Lower lobe of right lung (tissue), 2 donors: ENCODE measurements around the gene ZFAND4. TPM values are rescaled to one million over a fixed set of nuclear protein-coding genes. Genes with fewer than 3 reads are reported as not detected.
A peak's percentile ranks its signal among the peaks of the same experiment; 100 is the strongest.

Experiments
- ATAC-seq, 2 donors: fragments of 200-7000 bp; cut with Tn5 transposase; one replicate each; pipeline ENCODE4 v1.9.1; 2020 to 2022; ENCODE audit warnings: mild to moderate bottlenecking in 2 of 2, moderate library complexity in 2 of 2
- DNase-seq: peaks from one replicate; pipeline ENCODE4 v3.0.0-alpha.2; 2020
- H3K27ac ChIP-seq: fragments of 200-600 bp; one replicate; pipeline ENCODE4 v1.8.0; 2022
- H3K27me3 ChIP-seq: fragments of 200-600 bp; one replicate; pipeline ENCODE4 v1.8.0; 2022; ENCODE audit warnings: low read depth
- H3K36me3 ChIP-seq: fragments of 200-600 bp; one replicate; pipeline ENCODE4 v1.8.0; 2022; ENCODE audit warnings: mild to moderate bottlenecking
- H3K4me1 ChIP-seq: fragments of 200-600 bp; one replicate; pipeline ENCODE4 v1.8.0; 2022
- H3K4me3 ChIP-seq: fragments of 200-600 bp; one replicate; pipeline ENCODE4 v1.8.0; 2022; ENCODE audit warnings: mild to moderate bottlenecking
- H3K9me3 ChIP-seq: fragments of 200-600 bp; one replicate; pipeline ENCODE4 v1.8.0; 2022
- intact Hi-C: fragments of 100-400 bp; cut with DNase I; formaldehyde crosslinking; loops from one replicate; pipeline ENCODE4 v1.11.0; 2022
- total RNA-seq: library from RNA; stranded (reverse); fragmentation: NEBNext Ultra II Directional; extraction: Animal tissue kit (Norgen Biotek cat#: 25700); gene quantifications from one replicate; pipeline ENCODE4 v1.2.1, GENCODE V29; 2021
- TF ChIP-seq, protein P1 (sequence below): fragments of 200-600 bp; IDR thresholded peaks from one replicate; pipeline ENCODE4 v1.8.0; 2022; ENCODE audit warnings: antibody characterized with exemption, mild to moderate bottlenecking
- donor health status: DM: no; HTN: yes; CAD: no; lungs with severe emphysema.

The ZFAND4 gene
- total RNA-seq, 1 donor from 2014 or later: 15.7 TPM

DNA sequence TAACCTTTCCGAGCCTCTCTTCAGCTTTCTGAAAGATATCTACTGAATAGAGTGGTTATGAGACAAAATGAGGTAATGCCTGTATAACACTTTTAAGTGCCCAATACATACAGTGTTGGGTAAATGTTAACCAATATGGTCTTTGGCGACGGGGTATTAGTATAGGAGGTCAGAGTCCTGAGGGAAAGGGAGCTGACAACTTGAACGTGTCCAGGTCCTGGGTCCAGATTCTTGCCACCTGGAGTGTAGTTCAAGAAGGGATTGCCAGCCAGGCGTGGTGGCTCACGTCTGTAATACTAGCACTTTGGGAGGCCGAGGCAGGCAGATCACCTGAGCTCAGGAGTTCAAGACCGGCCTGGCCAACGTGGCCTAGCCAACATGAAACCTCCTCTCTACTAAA is 76.0 kb downstream of the ZFAND4 start:
- Histone ChIP-seq H3K27ac (no peak overlapping the region), H3K36me3 (no peaks in the 10 kb centered on the region), H3K4me3 (no peak overlapping the region), H3K9me3 (no peaks in the 10 kb centered on the region), H3K27me3 (peaks cover 5% of the 10 kb centered on the region), H3K4me1 (peaks cover 22% of the 10 kb centered on the region)
- DNase-seq (no peak), ATAC-seq (no peak)
- TF ChIP-seq, protein P1, sequence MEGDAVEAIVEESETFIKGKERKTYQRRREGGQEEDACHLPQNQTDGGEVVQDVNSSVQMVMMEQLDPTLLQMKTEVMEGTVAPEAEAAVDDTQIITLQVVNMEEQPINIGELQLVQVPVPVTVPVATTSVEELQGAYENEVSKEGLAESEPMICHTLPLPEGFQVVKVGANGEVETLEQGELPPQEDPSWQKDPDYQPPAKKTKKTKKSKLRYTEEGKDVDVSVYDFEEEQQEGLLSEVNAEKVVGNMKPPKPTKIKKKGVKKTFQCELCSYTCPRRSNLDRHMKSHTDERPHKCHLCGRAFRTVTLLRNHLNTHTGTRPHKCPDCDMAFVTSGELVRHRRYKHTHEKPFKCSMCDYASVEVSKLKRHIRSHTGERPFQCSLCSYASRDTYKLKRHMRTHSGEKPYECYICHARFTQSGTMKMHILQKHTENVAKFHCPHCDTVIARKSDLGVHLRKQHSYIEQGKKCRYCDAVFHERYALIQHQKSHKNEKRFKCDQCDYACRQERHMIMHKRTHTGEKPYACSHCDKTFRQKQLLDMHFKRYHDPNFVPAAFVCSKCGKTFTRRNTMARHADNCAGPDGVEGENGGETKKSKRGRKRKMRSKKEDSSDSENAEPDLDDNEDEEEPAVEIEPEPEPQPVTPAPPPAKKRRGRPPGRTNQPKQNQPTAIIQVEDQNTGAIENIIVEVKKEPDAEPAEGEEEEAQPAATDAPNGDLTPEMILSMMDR: no peak
- intact Hi-C loops: no loop called here

DNA sequence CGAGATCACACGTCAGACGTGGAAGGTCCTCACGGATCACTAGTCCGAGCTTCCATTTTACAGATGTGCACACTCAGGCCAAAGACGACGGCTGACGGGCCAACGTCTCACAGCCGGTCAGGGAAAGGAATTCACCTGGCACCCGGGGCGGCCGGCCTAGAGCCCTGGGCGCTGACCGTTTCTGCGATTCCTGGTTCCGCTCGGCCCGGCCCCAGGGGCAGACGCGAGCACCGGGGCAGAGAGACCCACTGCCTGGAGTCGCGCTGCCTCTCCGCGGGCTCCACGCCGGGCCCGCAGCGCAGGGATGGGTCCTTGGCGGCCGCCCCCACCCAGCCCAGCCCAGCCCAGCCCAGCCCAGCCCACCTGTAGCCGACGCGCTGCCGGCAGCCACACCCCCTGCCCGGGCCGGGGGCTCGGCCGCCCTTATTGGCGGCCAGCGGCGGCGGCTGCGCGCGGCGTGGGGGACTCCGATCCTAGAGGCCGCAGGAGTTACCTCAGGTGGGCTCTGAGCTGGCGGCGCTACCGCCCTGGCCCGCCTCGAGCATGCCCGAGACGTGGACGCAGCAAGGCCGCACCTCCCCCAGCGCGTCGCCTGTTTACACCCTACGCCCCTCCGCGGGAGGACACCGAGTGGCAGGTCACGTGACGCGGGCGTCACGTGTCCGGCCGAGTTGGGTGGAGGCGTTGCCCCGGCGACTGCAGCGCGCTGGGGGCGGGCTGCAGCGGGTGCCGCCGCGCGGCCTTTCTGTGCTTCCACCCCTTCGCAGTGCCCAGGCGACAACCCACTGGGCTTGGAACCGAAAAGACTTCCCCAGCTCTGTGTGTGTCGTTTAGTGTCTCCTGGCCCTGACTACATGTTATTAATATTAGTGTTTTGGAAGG is 78.1 kb downstream of the ZFAND4 start:
- peaks cover 22% of the 10 kb centered on the region for H3K4me1 ChIP-seq
- peaks cover 4% of the 10 kb centered on the region for H3K36me3 ChIP-seq
- DNase-seq: peak; percentile 96
- peak overlapping the region; percentile 79 for H3K27ac ChIP-seq
- no peaks in the 10 kb centered on the region for H3K9me3 ChIP-seq
- intact Hi-C loops: no loop called here
- peak; percentile 99 for ATAC-seq
- H3K27me3 ChIP-seq: no peaks in the 10 kb centered on the region
- peak overlapping the region; percentile 93 for H3K4me3 ChIP-seq
- TF ChIP-seq, protein P1: peak; percentile 16

DNA sequence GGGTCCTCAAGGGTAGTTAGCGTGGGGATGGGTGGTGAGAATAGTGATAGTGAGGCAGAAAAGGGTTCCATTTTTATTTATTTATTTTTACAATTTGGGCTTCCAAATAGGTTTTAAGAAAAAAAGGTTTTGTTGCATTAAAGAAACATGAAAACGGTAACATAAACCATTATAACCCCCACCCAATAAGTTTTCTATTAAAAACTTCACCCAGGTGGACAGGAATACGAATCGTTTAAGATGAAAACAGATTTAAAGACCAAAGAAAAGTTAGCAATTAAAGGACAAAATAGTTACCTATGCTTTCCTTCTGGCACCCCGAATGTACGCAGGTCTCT is 78.7 kb downstream of the ZFAND4 start:
- no peak for DNase-seq
- Histone ChIP-seq H3K36me3 (peaks cover 4% of the 10 kb centered on the region), H3K9me3 (no peaks in the 10 kb centered on the region), H3K4me1 (peaks cover 22% of the 10 kb centered on the region), H3K27ac (peak overlapping the region; percentile 79), H3K4me3 (peak overlapping the region; percentile 93), H3K27me3 (no peaks in the 10 kb centered on the region)
- no peak for ATAC-seq
- TF ChIP-seq, protein P1: no peak
- intact Hi-C loops: no loop called here

DNA sequence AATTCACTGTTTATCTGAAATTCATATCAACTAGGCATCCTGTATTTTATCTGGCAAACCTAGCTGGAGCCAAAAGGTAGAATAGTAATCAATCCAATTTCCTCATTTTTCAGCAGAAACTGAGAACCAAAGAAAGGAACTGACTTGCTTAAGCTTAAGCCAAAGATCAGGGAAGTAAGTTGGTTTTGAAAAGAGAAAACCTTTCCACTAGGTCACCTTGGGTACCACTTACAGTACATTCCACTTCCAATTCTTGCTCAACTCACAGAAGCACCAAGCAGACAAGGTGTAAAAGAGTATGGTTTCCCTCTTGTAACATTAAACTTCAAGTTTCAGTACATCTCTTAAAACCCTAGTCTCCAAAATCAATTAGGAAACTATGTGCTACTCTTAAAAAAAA is 79.6 kb downstream of the ZFAND4 start:
- intact Hi-C loops: no loop called here
- DNase-seq (no peak), ATAC-seq (no peak)
- Histone ChIP-seq H3K9me3 (no peaks in the 10 kb centered on the region), H3K36me3 (peaks cover 4% of the 10 kb centered on the region), H3K27me3 (no peaks in the 10 kb centered on the region), H3K27ac (no peak overlapping the region), H3K4me3 (peak overlapping the region; percentile 93), H3K4me1 (peaks cover 22% of the 10 kb centered on the region)
- TF ChIP-seq, protein P1: no peak

DNA sequence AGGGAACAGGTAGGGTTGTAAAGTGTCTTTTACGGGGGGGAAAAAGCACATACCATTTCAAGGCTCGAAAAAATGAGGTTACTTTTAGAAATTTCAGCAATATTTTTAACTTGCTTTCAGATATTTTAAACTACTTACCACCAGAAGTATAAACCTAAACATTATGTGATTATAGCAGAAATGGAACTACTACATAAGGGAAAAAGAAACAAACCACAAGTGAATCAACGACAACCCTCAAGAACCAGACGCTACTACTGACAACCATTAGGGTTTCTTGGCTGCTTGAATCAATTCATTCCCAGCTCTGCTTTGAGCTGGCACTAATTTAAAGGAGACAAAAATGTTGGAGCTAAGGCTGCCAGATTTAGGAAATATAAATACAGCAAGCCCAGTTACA is 80.1 kb downstream of the ZFAND4 start:
- no peak for ATAC-seq
- Histone ChIP-seq H3K27ac (no peak overlapping the region), H3K27me3 (no peaks in the 10 kb centered on the region), H3K4me3 (peak overlapping the region; percentile 93), H3K36me3 (peaks cover 4% of the 10 kb centered on the region), H3K9me3 (no peaks in the 10 kb centered on the region), H3K4me1 (peaks cover 22% of the 10 kb centered on the region)
- TF ChIP-seq, protein P1: no peak
- intact Hi-C loops: no loop called here
- no peak for DNase-seq
